Measurements from ENCODE around the gene ELAVL3.
"Not testable (repeated sequence)": the region's sequence is repeated elsewhere in the genome, so short reads cannot be mapped to it uniquely, and the experiment has no call there.

The ELAVL3 gene

DNA sequence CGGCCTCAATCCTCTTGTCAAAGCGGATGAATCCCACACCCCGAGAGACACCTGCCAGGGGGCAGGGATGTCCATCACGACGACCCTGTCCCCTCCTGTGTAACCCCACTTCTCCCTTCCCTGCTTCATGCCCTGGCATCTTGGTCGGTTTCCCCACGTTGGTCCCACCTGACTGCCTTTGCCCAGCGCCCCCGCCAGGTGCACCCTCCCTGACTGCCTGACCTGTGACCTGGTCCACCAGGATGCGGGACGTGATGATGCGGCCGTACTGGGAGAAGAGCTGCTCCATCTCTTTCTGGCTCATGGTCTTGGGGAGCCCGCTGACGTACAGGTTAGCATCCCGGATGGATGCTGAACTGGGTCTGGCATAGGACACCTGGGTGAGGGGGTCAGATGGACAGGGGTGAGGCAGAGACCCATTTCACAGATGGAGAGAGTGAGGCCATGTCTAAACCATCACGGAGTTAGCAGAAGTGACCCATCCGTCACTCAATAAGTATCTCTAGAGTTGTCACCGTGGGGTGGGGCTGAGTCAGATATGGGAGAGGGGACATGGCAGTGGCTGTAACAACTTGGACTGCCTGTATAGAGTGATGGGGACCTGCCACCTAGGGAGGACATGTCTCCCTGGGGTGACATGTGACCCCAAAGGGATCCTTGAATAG is 22.5 kb downstream of the ELAVL3 start:
- DNase-seq: no peak

DNA sequence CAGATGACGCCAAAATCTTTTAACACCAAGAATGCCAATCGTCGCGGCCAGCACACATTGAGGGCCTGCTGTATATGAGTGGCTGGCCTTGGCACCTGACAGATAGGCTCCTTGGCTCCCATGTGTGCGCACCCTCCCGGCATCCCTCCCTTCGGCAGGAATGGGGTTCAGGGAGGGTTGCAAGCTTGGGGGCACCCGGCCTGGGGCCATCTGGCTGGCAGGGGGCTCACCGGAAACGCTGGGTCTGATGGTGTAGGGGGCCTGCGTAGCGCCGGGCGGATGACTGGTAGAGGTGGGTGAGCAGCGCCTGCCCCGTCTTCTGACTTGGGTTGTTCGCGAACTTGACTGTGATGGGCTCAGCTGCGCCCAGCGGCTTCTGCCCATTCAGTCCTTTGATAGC is 23.0 kb downstream of the ELAVL3 start:
- DNase-seq: no peak

DNA sequence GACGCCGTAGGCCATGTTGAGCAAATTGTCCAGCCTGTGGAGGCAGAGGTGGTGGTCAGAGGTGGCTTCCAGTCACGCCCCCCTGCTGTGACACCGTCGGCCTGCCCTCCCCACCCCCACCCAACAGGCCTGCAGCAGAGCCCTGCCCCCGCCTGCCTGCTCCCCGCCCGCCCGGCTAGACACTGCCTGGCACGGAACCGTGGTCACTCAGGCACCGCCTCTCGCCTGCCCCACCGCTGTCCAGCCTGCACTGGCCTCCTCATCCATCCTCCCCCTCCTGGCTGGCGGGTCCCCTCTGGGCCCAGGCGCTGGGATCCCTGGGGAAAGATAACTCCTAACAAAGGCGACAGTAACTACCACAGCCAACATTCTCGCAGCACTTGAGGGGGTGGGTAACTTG is 23.7 kb downstream of the ELAVL3 start:
- no peak for DNase-seq

DNA sequence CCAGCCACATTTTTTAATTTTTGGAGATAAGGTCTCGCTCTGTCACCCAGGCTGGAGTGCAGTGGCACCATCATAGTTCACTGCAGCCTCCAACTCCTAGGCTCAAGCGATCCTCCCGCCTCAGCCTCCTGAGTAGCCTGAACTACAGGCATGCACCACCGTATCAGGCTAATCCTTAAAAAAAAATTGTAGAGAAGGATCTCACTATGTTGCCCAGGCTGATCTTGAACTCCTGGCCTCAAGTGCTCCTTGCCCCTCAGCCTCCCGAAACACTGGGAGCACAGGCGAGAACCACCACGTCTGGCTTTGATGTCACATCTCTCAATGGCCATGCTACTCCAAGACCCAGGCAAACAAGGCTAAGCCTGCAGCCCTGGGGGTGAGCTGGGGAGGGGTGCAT is 24.2 kb downstream of the ELAVL3 start:
- DNase-seq: no peak

DNA sequence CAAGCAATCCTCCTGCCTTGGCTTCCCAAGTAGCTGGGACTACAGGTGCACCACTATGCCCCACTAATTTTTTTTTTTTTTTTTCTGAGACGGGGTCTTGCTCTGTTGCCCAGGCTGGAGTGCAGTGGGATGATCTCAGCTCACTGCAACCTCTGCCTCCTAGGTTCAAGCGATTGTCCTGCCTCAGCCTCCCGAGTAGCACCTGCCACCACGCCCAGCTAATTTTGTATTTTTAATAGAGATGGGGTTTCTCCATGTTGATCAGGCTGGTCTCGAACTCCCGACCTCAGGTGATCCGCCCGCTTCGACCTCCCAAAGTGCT is 25.7 kb downstream of the ELAVL3 start:
- DNase-seq: not testable (repeated sequence)

DNA sequence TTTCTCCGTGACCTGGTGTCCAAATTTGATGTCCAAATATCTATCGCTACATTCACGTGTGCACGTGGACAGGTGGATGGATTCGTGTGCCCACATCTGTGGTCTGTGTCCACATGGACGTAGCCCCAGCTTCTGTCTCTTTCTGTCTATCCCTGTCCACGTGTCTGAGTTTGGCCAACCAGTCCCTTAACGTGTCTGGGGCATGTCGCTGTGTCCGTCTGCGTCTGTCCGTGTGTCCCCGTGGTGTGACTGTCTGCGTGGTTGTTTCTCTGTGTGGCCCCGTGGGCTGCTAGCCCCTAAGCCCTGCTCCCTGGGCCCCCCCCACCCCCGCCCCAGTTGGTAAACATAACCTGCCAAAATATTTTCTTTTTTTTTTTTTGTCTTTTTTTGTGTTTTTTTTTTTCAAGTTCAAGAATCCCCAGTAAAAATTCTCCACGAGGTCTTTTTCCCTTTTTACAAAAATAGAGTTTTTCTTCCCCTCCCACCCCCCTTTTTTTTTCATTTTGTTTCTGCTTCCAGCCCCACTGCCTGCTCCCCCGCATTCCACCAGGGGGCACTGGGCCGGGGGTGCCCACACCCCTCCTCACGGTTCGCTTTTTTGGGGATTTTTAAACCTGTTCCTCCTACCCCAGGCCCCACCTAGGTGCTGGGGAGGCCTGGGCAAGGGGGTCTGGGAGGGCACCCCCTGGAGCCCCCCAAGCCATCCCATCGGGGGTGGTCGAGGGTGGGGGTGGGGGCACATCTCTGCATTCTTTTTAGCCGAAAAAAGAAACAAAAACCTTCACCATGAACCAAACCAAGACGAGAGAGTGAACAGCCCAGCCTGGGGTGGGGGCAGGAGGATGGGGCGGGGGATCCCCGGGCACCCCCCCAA is 27.1 kb downstream of the ELAVL3 start:
- DNase-seq: peak in 1 of 6 experiments; percentile 9

DNA sequence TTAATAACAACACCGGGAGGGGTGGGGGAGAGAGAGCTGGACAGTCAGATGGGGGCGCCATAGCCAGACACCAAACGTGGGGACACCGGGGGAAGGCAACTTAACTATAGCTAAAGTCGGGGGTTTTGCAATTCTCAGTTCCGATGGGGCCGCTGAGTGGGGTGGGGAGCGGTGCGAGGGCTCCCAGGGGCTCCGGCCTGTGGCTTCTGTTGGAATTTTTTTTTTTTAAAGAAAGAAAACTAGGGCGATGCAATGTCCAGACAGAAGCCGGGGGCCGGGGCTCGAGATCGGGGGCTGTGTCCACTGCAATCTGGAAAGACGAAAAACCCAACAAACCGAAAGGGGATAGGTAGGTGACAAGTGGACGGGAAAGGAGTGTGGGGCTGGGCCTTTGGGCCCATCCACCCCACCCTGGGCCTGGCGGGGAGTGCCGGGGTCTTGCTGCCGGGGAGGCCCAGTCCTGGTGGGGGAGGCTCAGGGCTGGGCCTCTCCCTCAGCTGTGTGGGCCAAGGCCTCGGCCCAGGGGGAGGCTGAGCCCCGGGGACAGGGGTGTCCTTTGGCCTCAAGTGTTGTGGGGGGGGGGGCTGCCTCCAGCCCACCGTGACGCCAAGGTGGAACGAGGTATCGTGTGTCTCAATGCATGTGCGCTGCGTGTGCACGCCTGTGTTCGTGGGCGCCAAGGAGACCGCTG is 28.1 kb downstream of the ELAVL3 start:
- DNase-seq: no peak

DNA sequence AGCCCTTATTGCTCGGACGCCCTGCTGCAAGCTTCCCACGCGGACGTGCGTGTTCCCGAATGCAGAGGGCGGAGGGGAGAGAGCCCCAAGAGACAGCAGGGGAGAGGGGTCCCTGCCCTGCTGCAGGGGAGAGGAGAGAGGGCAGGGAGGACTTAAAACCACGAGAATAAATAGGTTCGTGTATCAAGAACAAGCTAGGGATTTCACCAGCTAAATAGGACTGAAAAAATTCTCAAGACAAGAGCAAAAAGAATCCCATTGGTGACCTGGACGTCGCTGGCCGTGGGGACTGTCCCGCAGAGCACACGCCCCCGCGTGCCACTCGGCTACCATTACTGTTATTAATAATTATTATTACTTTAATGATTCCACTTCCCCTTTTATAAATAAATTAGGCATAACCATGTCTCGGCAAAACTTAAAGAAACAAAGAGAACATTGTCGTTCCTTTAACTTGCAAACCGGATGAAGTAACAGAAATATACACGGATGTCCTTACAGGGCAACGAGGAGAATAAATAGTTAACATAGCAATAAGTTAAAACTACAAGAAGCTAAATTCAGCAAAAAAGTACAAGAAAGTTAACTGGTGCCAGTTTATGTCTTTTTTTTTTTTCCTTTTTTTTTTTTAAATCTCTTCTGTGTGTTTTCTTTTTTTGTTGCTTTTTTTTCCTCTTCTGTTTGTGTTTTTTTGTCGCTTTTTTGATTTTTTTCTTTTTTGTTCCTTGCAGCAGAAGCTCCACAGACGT is 28.8 kb downstream of the ELAVL3 start:
- DNase-seq: no peak

DNA sequence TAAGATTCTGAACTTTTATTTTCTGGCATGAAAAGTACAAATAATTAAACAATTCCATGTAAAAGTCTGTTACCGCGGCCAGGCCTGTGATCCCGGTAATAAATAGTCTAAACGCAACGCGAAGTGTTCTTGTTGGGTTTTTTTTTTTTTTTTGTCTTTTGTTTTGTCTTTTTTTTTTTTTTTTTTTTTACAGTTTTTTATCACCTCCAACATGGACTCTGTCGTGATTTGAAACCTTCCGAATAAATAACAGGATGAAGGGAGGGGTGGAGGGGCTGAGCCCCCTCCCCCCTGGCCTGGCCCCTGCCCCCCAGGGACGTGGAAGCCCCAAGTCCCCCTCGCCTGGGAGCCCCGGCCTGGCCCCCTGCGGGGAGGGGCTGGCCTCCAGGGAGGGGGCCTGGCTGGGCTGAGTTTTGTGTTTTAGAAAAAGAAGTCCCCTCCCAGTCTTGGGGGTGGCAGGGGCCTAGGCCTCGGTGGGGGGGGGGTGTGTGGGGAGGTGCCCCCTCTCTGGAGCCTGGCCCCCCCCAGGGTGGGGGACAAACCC is 29.4 kb downstream of the ELAVL3 start:
- no peak for DNase-seq

DNA sequence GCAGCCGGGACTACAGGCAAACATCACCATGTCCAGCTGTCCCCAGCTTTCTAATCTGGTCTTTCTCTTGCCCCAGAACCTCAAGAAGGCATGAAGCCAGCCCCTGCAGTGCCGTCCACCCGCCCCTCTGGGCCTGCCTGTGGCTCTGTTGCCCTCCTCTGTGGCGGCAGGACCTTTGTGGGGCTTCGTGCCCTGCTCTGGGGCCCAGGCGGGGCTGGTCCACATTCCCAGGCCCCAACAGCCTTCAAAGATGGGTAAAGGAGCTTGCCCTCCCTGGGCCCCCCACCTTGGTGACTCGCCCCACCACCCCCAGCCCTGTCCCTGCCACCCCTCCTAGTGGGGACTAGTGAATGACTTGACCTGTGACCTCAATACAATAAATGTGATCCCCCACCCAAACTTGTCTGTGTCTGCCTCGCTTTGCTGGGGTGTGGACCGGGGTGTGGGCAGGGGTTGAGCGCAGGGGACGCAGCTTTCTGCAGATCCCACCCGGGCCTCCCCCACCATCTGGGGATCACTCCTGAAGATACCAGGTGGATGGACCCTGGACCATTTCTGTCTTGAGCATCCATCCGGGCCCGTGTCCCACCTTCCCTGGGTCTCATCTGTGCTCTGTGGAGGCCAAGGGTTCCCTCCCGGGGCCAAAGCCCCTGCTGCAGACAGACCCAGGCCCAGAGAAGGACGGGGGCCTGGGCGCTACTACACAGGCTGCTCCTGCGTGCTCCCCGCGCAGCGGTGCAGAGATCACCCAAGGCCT is 30.1 kb downstream of the ELAVL3 start:
- no peak for DNase-seq

DNA sequence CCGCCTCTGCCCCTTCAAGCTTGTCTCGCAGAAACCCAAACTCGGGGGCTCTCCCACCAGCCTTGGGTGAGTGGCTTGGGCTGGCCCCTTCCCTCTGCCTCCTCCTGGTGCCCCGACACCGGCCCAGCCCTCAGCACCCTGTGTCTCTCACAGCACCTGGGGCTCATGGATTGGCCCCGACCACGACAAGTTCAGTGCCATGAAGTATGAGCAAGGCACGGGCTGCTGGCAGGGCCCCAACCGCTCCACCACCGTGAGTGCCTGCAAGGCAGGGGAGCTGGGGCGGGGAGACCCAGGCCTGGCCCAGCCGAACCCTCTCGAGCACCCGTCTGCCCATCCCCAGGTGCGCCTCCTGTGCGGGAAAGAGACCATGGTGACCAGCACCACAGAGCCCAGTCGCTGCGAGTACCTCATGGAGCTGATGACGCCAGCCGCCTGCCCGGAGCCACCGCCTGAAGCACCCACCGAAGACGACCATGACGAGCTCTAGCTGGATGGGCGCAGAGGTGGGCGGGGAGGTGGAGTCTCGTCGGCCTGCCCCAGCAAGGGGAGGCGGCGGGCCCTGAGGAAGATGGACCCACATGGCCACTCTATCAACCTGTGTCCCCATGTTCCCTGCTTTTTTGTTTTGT is 31.8 kb downstream of the ELAVL3 start:
- no peak for DNase-seq

DNA sequence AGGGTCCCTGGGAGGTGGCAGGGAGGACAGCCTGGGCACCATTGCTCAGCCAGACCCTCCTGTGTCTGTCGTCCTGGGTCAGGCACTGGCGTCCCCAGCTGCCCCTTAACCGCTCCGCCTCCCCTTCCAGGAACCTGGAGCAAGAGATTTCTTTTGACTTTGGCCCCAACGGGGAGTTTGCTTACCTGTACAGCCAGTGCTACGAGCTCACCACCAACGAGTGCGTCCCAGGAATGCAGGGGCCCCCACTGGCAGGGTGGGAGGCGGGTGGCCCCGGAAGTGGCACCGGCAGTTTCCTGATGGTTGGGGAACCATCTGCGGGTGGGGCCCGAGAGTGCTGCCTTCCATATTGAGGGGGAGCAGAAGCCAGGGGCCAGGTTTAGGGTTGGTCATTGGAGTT is 32.4 kb downstream of the ELAVL3 start:
- no peak for DNase-seq

DNA sequence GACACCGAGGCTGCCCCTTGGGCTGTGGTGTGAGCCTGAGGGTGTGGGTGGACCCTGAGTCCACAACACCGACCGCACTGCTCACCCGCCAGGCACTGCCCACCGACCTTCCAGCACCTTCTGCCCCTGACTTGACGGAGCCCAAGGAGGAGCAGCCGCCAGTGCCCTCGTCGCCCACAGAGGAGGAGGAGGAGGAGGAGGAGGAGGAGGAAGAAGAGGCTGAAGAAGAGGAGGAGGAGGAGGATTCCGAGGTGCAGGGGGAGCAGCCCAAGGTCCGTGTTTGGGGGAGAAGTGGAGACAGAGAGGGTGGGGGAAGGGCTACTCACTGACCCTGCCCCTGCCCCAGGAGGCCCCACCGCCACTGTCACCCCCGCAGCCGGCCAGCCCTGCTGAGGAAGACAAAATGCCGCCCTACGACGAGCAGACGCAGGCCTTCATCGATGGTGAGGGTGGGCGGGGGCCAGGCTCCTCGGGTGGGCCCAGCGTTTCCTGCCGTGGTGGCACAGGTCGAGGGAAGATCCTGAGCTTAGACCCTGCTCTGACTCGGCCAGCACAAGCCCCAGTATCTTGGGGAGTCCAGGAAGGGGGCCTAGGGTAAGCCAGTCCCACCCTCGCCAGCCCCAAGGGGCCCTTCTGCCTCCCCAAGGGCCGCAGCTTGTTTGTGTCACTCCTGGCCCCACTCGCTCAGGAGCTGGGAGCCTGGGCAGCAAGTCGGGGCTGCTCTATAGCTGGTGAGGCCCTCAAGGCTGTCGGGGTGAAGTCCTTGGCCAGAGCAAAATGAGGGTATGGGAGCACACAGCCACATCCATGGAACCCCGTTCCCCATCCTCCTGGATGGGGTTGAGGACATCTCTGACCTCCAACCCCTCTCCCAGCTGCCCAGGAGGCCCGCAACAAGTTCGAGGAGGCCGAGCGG is 33.2 kb downstream of the ELAVL3 start:
- no peak for DNase-seq

DNA sequence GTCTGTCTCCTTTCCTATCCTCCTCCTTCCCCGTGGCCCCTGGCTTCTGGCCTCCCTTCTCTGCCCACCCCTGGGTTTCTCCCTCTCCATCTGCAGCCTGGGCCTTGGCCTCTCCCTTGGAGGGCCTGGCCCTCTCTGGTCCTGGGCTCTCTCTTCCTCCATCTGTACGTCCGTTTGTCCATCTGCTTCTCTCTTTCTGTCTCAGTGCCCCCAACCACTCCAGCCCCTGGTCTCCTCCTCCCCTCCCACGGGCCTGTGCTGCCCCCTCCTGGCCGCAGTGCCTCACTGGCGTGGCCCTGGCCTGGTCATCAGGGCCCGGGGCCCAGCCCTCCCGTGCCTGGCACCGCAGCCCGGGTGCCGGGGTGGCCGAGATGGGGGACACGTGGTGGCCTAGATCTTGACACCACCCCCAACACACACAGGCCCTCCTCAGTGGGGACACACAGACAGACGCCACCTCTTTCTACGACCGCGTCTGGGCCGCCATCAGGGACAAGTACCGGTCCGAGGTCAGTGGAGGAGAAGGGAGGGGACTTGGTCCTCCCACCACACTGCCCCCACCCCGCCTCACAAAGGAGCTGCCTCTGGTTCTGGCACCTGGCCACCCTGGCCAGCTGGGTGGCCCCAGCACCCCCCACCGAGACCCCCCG is 34.1 kb downstream of the ELAVL3 start:
- DNase-seq: peak in 5 of 6 experiments; percentile 26 to 40 (median 29)

DNA sequence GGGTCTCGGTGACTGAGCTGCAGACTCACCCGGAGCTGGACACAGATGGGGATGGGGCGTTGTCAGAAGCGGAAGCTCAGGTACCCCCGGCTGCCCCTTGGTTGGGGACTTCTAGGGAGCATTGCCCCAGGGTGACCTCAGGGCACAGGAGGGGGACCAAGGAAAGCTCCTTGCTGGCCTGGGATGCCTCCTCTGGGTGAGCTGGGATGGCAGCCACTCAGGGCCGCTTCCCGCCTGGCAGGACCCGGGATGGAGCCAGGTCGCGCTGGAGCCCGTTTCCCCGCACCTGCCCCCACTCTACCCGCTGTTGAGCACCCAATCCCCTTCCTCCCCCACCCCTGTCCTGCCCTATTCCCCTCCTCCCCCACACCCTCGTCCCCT is 34.6 kb downstream of the ELAVL3 start:
- DNase-seq: no peak

DNA sequence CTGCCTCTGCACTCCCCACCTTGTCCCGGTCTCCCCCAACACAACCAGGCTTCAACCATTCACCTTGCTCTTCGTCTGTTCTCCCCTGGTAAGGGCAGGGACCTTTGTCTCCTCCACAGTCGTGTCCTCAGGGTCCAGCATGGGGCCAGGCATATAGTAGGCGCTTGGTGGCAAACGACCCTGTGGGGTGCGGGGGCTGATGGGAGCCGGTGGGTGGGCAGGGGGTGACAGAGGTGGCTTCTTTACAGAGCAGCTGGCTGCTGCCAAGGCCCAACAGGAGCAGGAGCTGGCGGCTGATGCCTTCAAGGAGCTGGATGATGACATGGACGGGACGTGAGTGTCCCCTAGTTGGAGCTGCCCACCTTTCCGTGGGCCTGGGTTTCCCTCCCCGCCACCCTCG is 35.7 kb downstream of the ELAVL3 start:
- no peak for DNase-seq

DNA sequence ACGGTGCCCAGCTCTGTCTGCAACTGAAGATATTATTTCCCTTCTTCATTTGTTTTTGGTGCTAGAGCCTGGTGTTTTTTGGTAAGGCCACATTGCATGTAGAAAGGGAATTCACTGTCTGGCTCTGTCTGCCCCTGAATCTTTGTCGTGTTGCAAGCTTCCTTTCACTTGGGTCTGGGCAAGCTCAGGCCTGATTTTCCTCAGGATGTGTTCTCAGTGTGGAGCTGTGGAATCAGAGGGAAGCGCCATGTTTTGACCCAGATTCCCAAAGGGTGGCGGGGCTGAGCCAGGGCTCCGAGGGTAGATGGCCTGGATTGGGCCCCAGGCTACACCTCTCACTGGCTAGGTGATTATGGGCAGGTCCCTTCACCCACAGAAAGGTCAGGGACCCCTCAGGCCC is 36.8 kb downstream of the ELAVL3 start:
- no peak for DNase-seq

DNA sequence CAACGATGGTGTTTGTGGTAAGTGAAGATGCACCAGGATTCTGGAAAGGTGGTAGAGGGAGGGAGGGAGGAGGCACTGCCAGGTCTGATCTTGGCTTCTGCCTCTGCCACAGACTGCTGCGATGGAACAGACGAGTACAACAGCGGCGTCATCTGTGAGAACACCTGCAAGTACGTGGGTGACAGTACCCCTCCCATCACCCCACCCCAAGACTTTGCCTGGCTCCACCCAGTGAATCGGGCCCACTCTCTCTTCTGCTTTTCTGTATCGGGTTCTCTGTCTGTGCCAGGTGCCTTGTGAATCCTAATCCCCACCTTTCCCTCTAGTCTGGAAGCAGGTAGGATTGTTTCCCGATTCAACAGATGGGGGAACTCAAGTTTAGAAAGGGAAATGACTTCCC is 42.9 kb downstream of the ELAVL3 start:
- DNase-seq: no peak

DNA sequence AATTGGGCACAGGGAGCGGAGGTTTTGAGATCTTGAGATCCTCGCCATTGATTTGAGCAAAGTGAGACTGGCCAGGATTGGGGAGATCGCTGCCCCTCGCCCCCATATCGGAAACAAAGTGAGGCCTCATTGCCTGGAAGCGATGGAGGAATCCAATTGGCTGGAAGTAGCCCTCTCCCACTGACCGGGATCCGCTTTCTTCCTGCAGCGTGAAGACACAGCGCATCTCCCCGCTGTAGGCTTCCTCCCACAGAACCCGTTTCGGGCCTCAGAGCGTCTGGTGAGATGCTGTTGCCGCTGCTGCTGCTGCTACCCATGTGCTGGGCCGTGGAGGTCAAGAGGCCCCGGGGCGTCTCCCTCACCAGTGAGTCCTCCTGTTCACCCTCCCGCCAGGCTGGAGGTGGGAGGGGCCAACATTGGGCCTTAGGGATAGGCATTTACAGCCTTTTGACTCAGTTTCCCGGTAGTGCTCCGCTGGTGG is 45.0 kb downstream of the ELAVL3 start:
- DNase-seq: no peak
